ENCODE results near the gene COX8C. TPM values are rescaled to one million over a fixed set of nuclear protein-coding genes. Genes with fewer than 3 reads are reported as not detected.

Gene COX8C
- total and polyA plus RNA-seq, 2 of the 8 experiments (the other 6 are each of a cell fraction or from before 2014, with no cell fraction given): not detected

DNA sequence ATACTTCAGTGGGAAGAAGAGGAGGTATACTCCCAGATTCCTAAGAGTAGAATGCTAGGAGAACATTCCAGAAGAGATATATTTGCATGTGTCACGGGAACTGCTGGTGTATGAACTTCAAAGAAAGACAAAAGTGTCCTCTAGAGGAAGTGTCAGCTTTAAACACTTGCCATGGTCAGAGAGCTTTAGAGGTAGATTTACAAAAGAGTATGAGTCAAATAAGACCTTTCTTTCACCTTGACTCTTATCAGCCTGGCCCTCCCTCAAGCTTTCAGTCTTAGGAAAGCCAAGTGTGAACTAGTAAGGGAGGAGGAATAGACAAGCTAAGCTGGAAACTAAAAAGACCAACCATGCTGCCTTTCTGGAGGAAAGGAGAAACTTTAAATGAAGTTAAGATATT lies 34.7 kb downstream of the COX8C start (continued):
- TF ChIP-seq, protein P1, sequence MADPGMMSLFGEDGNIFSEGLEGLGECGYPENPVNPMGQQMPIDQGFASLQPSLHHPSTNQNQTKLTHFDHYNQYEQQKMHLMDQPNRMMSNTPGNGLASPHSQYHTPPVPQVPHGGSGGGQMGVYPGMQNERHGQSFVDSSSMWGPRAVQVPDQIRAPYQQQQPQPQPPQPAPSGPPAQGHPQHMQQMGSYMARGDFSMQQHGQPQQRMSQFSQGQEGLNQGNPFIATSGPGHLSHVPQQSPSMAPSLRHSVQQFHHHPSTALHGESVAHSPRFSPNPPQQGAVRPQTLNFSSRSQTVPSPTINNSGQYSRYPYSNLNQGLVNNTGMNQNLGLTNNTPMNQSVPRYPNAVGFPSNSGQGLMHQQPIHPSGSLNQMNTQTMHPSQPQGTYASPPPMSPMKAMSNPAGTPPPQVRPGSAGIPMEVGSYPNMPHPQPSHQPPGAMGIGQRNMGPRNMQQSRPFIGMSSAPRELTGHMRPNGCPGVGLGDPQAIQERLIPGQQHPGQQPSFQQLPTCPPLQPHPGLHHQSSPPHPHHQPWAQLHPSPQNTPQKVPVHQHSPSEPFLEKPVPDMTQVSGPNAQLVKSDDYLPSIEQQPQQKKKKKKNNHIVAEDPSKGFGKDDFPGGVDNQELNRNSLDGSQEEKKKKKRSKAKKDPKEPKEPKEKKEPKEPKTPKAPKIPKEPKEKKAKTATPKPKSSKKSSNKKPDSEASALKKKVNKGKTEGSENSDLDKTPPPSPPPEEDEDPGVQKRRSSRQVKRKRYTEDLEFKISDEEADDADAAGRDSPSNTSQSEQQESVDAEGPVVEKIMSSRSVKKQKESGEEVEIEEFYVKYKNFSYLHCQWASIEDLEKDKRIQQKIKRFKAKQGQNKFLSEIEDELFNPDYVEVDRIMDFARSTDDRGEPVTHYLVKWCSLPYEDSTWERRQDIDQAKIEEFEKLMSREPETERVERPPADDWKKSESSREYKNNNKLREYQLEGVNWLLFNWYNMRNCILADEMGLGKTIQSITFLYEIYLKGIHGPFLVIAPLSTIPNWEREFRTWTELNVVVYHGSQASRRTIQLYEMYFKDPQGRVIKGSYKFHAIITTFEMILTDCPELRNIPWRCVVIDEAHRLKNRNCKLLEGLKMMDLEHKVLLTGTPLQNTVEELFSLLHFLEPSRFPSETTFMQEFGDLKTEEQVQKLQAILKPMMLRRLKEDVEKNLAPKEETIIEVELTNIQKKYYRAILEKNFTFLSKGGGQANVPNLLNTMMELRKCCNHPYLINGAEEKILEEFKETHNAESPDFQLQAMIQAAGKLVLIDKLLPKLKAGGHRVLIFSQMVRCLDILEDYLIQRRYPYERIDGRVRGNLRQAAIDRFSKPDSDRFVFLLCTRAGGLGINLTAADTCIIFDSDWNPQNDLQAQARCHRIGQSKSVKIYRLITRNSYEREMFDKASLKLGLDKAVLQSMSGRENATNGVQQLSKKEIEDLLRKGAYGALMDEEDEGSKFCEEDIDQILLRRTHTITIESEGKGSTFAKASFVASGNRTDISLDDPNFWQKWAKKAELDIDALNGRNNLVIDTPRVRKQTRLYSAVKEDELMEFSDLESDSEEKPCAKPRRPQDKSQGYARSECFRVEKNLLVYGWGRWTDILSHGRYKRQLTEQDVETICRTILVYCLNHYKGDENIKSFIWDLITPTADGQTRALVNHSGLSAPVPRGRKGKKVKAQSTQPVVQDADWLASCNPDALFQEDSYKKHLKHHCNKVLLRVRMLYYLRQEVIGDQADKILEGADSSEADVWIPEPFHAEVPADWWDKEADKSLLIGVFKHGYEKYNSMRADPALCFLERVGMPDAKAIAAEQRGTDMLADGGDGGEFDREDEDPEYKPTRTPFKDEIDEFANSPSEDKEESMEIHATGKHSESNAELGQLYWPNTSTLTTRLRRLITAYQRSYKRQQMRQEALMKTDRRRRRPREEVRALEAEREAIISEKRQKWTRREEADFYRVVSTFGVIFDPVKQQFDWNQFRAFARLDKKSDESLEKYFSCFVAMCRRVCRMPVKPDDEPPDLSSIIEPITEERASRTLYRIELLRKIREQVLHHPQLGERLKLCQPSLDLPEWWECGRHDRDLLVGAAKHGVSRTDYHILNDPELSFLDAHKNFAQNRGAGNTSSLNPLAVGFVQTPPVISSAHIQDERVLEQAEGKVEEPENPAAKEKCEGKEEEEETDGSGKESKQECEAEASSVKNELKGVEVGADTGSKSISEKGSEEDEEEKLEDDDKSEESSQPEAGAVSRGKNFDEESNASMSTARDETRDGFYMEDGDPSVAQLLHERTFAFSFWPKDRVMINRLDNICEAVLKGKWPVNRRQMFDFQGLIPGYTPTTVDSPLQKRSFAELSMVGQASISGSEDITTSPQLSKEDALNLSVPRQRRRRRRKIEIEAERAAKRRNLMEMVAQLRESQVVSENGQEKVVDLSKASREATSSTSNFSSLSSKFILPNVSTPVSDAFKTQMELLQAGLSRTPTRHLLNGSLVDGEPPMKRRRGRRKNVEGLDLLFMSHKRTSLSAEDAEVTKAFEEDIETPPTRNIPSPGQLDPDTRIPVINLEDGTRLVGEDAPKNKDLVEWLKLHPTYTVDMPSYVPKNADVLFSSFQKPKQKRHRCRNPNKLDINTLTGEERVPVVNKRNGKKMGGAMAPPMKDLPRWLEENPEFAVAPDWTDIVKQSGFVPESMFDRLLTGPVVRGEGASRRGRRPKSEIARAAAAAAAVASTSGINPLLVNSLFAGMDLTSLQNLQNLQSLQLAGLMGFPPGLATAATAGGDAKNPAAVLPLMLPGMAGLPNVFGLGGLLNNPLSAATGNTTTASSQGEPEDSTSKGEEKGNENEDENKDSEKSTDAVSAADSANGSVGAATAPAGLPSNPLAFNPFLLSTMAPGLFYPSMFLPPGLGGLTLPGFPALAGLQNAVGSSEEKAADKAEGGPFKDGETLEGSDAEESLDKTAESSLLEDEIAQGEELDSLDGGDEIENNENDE (IDR thresholded peaks at IDR 0.05; ENCODE audit: insufficient replicate concordance, low read length): no peak
- no peak for TF ChIP-seq EP300 (IDR thresholded peaks at IDR 0.05; ENCODE audit: borderline replicate concordance in 1 of 2, low read depth in 2 of 2, low read length in 2 of 2)
- no peak for TF ChIP-seq SP1 (IDR thresholded peaks at IDR 0.05; ENCODE audit: low read depth, low read length)
- TF ChIP-seq, protein P2, sequence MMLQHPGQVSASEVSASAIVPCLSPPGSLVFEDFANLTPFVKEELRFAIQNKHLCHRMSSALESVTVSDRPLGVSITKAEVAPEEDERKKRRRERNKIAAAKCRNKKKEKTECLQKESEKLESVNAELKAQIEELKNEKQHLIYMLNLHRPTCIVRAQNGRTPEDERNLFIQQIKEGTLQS (IDR thresholded peaks at IDR 0.05; ENCODE audit: insufficient read depth, low read depth, low read length): no peak
- TF ChIP-seq ASH2L (IDR thresholded peaks at IDR 0.05; ENCODE audit: low read length): no peak
- TF ChIP-seq, protein P3, sequence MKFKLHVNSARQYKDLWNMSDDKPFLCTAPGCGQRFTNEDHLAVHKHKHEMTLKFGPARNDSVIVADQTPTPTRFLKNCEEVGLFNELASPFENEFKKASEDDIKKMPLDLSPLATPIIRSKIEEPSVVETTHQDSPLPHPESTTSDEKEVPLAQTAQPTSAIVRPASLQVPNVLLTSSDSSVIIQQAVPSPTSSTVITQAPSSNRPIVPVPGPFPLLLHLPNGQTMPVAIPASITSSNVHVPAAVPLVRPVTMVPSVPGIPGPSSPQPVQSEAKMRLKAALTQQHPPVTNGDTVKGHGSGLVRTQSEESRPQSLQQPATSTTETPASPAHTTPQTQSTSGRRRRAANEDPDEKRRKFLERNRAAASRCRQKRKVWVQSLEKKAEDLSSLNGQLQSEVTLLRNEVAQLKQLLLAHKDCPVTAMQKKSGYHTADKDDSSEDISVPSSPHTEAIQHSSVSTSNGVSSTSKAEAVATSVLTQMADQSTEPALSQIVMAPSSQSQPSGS (IDR thresholded peaks at IDR 0.05; ENCODE audit: low read length): no peak
- no peak for TF ChIP-seq SP2 (IDR thresholded peaks at IDR 0.05; ENCODE audit: low read length)
- no peak for TF ChIP-seq TAF7 (optimal IDR thresholded peaks at IDR 0.05; ENCODE audit: borderline replicate concordance, low read depth, low read length)

Measured in H1 (cell line).